Measurements from ENCODE around the gene THAP11.
A peak's percentile ranks its signal among the peaks of the same experiment; 100 is the strongest.
"Not testable (repeated sequence)": the region's sequence is repeated elsewhere in the genome, so short reads cannot be mapped to it uniquely, and the experiment has no call there.

Gene THAP11

GRCh38 chr16:67822511-67822910 is 19.6 kb upstream of the THAP11 start:
- H3K9me3 Mint-ChIP-seq (ENCODE audit: low read depth), result no peaks in the 10 kb centered on the region
- H3K4me3 Mint-ChIP-seq, result no peak overlapping the region
- H3K27ac Mint-ChIP-seq, result no peak overlapping the region
- no peaks in the 10 kb centered on the region for H3K4me1 Mint-ChIP-seq (ENCODE audit: low read depth)
- H3K27me3 Mint-ChIP-seq, result no peaks in the 10 kb centered on the region
- H3K36me3 Mint-ChIP-seq, result no peaks in the 10 kb centered on the region

- Mint-ChIP-seq H3K27me3 (no peaks in the 10 kb centered on the region), H3K4me1 (ENCODE audit: low read depth) (no peaks in the 10 kb centered on the region), H3K4me3 (no peak overlapping the region), H3K36me3 (peaks cover 3% of the 10 kb centered on the region), H3K9me3 (ENCODE audit: low read depth) (no peaks in the 10 kb centered on the region), H3K27ac (no peak overlapping the region)
These were observed 17.0 kb upstream of the THAP11 start for GRCh38 chr16:67825119-67825518.

GRCh38 chr16:67825906-67826305 is 16.2 kb upstream of the THAP11 start:
- H3K4me3 Mint-ChIP-seq, result no peak overlapping the region
- no peaks in the 10 kb centered on the region for H3K4me1 Mint-ChIP-seq (ENCODE audit: low read depth)
- peaks cover 3% of the 10 kb centered on the region for H3K36me3 Mint-ChIP-seq
- no peak overlapping the region for H3K27ac Mint-ChIP-seq
- H3K9me3 Mint-ChIP-seq (ENCODE audit: low read depth), result no peaks in the 10 kb centered on the region
- H3K27me3 Mint-ChIP-seq, result no peaks in the 10 kb centered on the region

- Mint-ChIP-seq H3K9me3 (ENCODE audit: low read depth) (no peaks in the 10 kb centered on the region), H3K4me1 (ENCODE audit: low read depth) (peaks cover 9% of the 10 kb centered on the region), H3K4me3 (no peak overlapping the region), H3K27me3 (no peaks in the 10 kb centered on the region), H3K27ac (no peak overlapping the region), H3K36me3 (peaks cover 3% of the 10 kb centered on the region)
These were observed 13.5 kb upstream of the THAP11 start for GRCh38 chr16:67828651-67829050.

- H3K36me3 Mint-ChIP-seq, result peaks cover 3% of the 10 kb centered on the region
- peak overlapping the region; percentile 88 for H3K4me3 Mint-ChIP-seq
- peaks cover 15% of the 10 kb centered on the region for H3K4me1 Mint-ChIP-seq (ENCODE audit: low read depth)
- no peaks in the 10 kb centered on the region for H3K9me3 Mint-ChIP-seq (ENCODE audit: low read depth)
- no peak overlapping the region for H3K27ac Mint-ChIP-seq
- H3K27me3 Mint-ChIP-seq, result no peaks in the 10 kb centered on the region
These were observed 9.1 kb upstream of the THAP11 start for GRCh38 chr16:67833030-67833414.

GRCh38 chr16:67833415-67834241 is 8.5 kb upstream of the THAP11 start:
- Mint-ChIP-seq H3K4me1 (ENCODE audit: low read depth) (peaks cover 15% of the 10 kb centered on the region), H3K9me3 (ENCODE audit: low read depth) (no peaks in the 10 kb centered on the region), H3K4me3 (peak overlapping the region; percentile 88), H3K36me3 (peaks cover 3% of the 10 kb centered on the region), H3K27ac (peak overlapping the region; percentile 81), H3K27me3 (no peaks in the 10 kb centered on the region)

GRCh38 chr16:67834242-67834614 is 7.9 kb upstream of the THAP11 start:
- Mint-ChIP-seq H3K27ac (peak overlapping the region; percentile 81), H3K9me3 (ENCODE audit: low read depth) (no peaks in the 10 kb centered on the region), H3K27me3 (no peaks in the 10 kb centered on the region), H3K36me3 (peaks cover 3% of the 10 kb centered on the region), H3K4me1 (ENCODE audit: low read depth) (peaks cover 15% of the 10 kb centered on the region), H3K4me3 (peak overlapping the region; percentile 88)

GRCh38 chr16:67837190-67837589 is 4.9 kb upstream of the THAP11 start:
- not testable (repeated sequence) for H3K27ac Mint-ChIP-seq; H3K36me3 Mint-ChIP-seq; H3K4me3 Mint-ChIP-seq; H3K27me3 Mint-ChIP-seq; H3K9me3 Mint-ChIP-seq (ENCODE audit: low read depth)
- H3K4me1 Mint-ChIP-seq (ENCODE audit: low read depth), result peaks cover 21% of the 10 kb centered on the region

- no peak overlapping the region for H3K27ac Mint-ChIP-seq
- no peaks in the 10 kb centered on the region for H3K27me3 Mint-ChIP-seq
These were observed 4.3 kb upstream of the THAP11 start for GRCh38 chr16:67837811-67838210.

GRCh38 chr16:67841198-67841815 is 813 bp upstream of the THAP11 start:
- Mint-ChIP-seq H3K4me1 (ENCODE audit: low read depth) (peaks cover 39% of the 10 kb centered on the region), H3K9me3 (ENCODE audit: low read depth) (no peaks in the 10 kb centered on the region), H3K27ac (peak overlapping the region; percentile 95), H3K36me3 (no peaks in the 10 kb centered on the region), H3K27me3 (no peaks in the 10 kb centered on the region), H3K4me3 (peak overlapping the region; percentile 93)

More at GRCh38 chr16:67837811-67838210, 4.3 kb upstream of the THAP11 start:
- H3K36me3 Mint-ChIP-seq, result no peaks in the 10 kb centered on the region
- H3K9me3 Mint-ChIP-seq (ENCODE audit: low read depth), result no peaks in the 10 kb centered on the region
- no peak overlapping the region for H3K4me3 Mint-ChIP-seq
- H3K4me1 Mint-ChIP-seq (ENCODE audit: low read depth), result peaks cover 16% of the 10 kb centered on the region

- H3K36me3 Mint-ChIP-seq, result no peaks in the 10 kb centered on the region
- no peaks in the 10 kb centered on the region for H3K27me3 Mint-ChIP-seq
- H3K9me3 Mint-ChIP-seq (ENCODE audit: low read depth), result no peaks in the 10 kb centered on the region
- peak overlapping the region; percentile 92 for H3K27ac Mint-ChIP-seq
- H3K4me3 Mint-ChIP-seq, result peak overlapping the region; percentile 91
- H3K4me1 Mint-ChIP-seq (ENCODE audit: low read depth), result peaks cover 41% of the 10 kb centered on the region
These were observed 606 bp downstream of the THAP11 start for GRCh38 chr16:67842509-67843342.

GRCh38 chr16:67843343-67843765 is 1.2 kb downstream of the THAP11 start:
- Mint-ChIP-seq H3K27me3 (no peaks in the 10 kb centered on the region), H3K36me3 (no peaks in the 10 kb centered on the region), H3K4me3 (peak overlapping the region; percentile 91), H3K27ac (peak overlapping the region; percentile 92), H3K4me1 (ENCODE audit: low read depth) (peaks cover 46% of the 10 kb centered on the region), H3K9me3 (ENCODE audit: low read depth) (no peaks in the 10 kb centered on the region)

GRCh38 chr16:67844497-67844896 is 2.4 kb downstream of the THAP11 start:
- Mint-ChIP-seq H3K36me3 (no peaks in the 10 kb centered on the region), H3K27ac (peak overlapping the region; percentile 92), H3K27me3 (no peaks in the 10 kb centered on the region), H3K4me1 (ENCODE audit: low read depth) (peaks cover 50% of the 10 kb centered on the region), H3K4me3 (peak overlapping the region; percentile 93), H3K9me3 (ENCODE audit: low read depth) (no peaks in the 10 kb centered on the region)

GRCh38 chr16:67845291-67846062 is 3.4 kb downstream of the THAP11 start:
- H3K36me3 Mint-ChIP-seq, result no peaks in the 10 kb centered on the region
- H3K9me3 Mint-ChIP-seq (ENCODE audit: low read depth), result no peaks in the 10 kb centered on the region
- peak overlapping the region; percentile 93 for H3K4me3 Mint-ChIP-seq
- H3K27me3 Mint-ChIP-seq, result no peaks in the 10 kb centered on the region
- peaks cover 51% of the 10 kb centered on the region for H3K4me1 Mint-ChIP-seq (ENCODE audit: low read depth)
- peak overlapping the region; percentile 89 for H3K27ac Mint-ChIP-seq
